Fibroblast of mammary gland (primary cell): ENCODE results near the gene NR2F1-AS1.

Experiments used
- DNase-seq: peaks from one replicate; pipeline ENCODE4 v3.0.0-alpha.2; 2010; ENCODE audit warnings: low read depth
- H3K4me3 ChIP-seq: 2 replicates; pipeline ENCODE4 v1.5.1; 2011; ENCODE audit warnings: low read depth, mild to moderate bottlenecking, low read length, moderate library complexity; ENCODE audit not compliant: control insufficient read depth
- TF ChIP-seq, protein P1 (sequence below): conservative IDR thresholded peaks from 2 replicates; pipeline ENCODE4 v1.5.1; 2011; ENCODE audit warnings: low read depth, low read length, inconsistent platforms; ENCODE audit not compliant: control insufficient read depth, insufficient read depth

NR2F1-AS1 gene

DNA sequence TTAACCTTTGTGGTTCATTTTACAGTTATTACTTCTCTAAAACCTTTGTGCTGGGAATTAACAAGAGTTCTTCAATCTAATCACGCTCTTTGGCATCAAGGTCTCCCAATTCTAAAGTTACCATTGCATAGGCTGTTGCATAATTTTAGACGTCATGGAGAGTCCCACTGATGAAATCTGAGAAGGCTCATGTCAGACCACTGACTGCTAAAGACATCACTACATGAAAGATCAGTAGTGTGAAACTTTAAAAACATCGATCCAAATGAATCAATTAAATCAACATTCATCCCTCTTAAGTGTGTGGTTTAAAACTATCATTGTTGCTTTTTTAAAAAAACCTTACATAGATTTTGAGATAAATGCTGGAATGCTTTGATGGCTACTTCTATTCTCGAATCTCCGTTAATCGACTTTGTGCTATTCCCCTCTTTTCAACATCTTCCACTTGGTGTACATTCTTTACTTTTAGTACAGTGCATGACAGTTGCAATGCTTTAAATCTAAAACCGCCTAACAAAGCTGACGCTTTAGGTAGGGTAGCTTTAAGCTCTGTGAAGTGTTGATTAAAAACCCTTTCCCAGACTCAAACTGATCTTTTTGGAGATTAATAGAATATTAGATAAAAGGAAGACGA, 35.6 kb upstream of the NR2F1-AS1 start:
- TF ChIP-seq, protein P1, sequence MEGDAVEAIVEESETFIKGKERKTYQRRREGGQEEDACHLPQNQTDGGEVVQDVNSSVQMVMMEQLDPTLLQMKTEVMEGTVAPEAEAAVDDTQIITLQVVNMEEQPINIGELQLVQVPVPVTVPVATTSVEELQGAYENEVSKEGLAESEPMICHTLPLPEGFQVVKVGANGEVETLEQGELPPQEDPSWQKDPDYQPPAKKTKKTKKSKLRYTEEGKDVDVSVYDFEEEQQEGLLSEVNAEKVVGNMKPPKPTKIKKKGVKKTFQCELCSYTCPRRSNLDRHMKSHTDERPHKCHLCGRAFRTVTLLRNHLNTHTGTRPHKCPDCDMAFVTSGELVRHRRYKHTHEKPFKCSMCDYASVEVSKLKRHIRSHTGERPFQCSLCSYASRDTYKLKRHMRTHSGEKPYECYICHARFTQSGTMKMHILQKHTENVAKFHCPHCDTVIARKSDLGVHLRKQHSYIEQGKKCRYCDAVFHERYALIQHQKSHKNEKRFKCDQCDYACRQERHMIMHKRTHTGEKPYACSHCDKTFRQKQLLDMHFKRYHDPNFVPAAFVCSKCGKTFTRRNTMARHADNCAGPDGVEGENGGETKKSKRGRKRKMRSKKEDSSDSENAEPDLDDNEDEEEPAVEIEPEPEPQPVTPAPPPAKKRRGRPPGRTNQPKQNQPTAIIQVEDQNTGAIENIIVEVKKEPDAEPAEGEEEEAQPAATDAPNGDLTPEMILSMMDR: no peak
- H3K4me3 ChIP-seq: no peak overlapping the region
- no peak for DNase-seq

DNA sequence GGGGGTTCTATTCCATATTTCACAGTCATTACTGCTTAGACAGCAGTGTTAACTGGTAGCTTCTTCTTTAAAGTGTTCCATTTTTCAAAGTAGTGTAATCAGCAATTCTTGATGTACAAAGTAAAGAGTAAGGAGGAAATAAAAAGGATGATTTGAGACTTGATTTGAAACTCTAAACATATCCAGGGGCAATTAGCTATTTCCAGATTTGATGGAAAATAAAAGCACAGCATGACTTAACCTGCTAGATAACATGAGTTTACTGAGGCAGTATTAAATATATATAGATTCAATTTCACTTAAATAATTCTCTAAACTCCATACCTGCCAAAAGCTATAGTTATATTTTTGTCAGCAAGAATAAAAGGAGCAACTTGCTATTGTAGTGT, 31.8 kb upstream of the NR2F1-AS1 start:
- TF ChIP-seq, protein P1: no peak
- DNase-seq: no peak
- H3K4me3 ChIP-seq: no peak overlapping the region

DNA sequence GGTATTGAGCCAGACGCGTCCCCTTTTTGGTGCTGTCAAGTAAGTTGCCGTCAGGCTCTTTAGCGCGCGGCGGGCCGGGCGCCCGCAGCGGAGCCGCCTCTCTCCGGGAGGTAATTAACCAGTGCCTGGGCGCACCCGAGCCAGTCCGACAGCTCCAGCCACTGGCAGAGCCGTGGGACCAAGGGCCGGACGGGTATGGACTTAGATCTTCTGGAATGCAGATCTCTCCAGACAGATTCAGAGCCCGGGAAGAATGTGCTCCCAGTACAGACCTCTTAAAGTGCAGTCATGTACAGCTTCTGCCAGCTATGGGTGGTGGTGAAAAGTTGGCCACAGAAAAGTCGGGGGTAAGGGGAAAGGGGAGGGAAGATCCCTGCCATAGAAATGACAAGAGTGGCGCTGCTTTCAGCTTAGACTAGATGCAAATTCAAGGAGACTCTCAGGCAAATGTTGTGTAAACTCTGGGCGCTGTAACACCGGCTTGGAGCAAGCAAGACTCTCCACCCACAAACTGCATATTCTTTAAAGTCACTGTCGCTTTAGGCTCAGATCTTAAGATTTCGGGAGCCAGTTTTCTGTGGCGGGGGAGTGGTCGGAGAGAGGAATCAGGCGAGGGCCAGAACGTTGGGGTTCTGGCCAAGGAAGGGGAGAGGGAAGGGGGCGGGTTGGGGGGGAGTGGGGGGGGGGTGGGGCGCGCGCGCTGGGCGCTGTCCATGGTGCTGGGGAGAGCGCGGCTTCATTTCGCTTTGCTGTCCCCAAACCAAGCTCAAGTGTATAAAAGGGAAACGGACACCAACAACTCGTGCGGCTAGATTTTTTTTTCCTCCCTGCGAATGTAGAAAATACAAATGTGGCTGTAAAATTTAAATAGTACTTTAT, 31.2 kb upstream of the NR2F1-AS1 start:
- peak; percentile 36 for DNase-seq
- TF ChIP-seq, protein P1: no peak
- H3K4me3 ChIP-seq: peak overlapping the region; percentile 9

DNA sequence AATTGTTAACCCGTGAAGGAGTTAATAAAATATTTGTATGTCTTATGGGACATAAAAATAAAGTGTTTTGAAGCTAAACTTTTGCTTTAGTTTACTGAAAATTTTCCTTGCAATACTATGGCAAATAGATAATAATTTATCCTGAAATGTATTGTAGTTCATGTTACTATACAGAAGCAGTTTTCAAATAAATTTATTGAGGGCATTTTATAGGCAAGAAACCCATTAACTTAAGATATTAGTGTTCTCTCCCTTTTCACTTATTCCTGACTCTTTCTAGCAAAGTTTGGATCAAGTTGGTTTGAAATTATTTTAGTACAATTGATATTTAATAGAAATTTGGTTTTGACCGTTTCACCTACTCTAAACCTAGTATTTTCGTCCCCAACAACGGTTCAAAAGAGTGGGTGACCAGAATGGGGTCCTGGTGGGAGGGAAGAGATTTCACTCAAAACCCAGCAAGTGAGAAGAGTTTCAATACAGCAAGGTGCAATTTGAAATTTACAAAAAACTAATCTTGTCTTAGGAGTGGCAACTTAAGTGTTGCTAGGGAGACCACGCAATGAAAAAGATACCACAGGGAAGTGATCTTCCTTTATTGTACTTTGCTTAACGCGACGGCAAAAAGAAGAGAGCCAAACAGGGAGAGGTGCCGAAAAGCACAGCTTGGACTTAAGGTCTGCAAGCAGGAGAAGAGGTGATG, 30.4 kb upstream of the NR2F1-AS1 start:
- TF ChIP-seq, protein P1: no peak
- no peak overlapping the region for H3K4me3 ChIP-seq
- no peak for DNase-seq

DNA sequence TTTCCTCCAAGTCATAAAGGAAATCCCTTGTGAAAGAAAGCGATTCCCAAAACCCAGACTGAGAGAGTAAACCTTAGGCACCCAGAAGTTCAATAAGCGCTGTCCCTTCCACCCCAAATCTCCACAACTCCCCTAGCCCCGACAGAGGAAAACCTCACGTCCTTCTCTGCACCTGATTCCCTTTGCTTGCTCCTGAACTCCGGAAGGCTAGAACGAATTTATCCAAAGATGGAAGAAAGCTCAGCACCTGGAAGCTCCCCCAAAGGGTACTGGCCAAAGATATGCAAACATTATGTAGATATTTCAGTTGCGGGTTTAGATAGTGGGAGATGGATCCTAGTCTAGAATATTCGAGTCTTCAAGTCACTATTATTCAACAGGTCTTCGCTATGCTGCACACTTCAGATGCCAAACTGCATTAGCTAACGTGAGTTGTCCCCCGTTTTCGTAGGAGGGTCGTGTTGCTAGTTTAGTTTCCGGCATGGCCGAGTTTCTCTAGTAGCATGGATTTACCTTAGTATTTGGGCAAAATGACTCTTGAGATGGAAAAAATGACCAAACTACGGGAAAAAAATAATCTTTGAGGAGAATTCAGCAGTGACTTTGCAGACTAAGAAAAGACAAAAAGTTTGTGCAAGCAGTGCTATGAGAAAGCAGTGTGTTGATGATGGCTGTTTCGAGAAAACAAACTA, 29.7 kb upstream of the NR2F1-AS1 start:
- TF ChIP-seq, protein P1: no peak
- DNase-seq: no peak
- H3K4me3 ChIP-seq: no peak overlapping the region

DNA sequence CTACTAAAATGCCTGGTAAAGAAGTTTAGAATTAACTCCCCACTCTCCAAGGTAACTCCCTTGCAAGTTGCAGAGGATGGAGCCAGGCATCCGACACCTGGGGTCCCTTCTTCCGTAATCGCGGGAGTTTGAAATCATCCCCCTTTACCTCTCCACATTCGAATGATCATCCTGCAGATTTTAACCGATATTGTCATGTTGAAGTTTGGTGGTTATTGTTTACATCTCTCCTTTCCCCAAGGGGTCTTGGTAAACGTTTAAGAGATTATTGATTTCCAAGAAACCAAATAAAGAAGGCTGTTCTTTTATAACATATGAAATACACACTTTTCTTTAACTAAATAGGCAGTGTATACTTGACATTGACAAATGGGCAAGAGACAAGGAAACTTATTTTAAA, 28.7 kb upstream of the NR2F1-AS1 start:
- TF ChIP-seq, protein P1: no peak
- no peak for DNase-seq
- no peak overlapping the region for H3K4me3 ChIP-seq
